Stomach (tissue), 9 donors: ENCODE measurements around the gene SIK3. TPM values are rescaled to one million over a fixed set of nuclear protein-coding genes. Genes with fewer than 3 reads are reported as not detected.
"Not testable (repeated sequence)": the region's sequence is repeated elsewhere in the genome, so short reads cannot be mapped to it uniquely, and the experiment has no call there.

ENCODE experiments used
- DNase-seq, 2 donors: peaks; one replicate each; pipeline versions ENCODE4 v3.0.0 to v3.0.0-alpha.2; 2013 to 2019
- H3K27ac ChIP-seq, 5 donors: fragments of 200-600 bp in 4 of 5; sonication (generic) in 4 of 5; one replicate each; pipeline ENCODE4 v1.5.1; 2013 to 2019; ENCODE audit warnings: mild to moderate bottlenecking in 1 of 5, moderate library complexity in 1 of 5
- H3K27me3 ChIP-seq, 3 donors: fragments of 200-600 bp; sonication (generic); one replicate each; pipeline ENCODE4 v1.5.1; 2017 to 2019; ENCODE audit warnings: mixed run types in 1 of 3
- H3K36me3 ChIP-seq, 4 donors: fragments of 200-600 bp; sonication (generic); 1 replicate in 3 of 4; 2 replicates in 1 of 4; pipeline ENCODE4 v1.5.1; 2016 to 2019
- H3K4me1 ChIP-seq, 4 donors: fragments of 200-600 bp; sonication (generic); one replicate each; pipeline ENCODE4 v1.5.1; 2016 to 2019
- H3K4me3 ChIP-seq, 4 donors: fragments of 200-600 bp; sonication (generic) in 3 of 4; one replicate each; pipeline ENCODE4 v1.5.1; 2016 to 2019; ENCODE audit warnings: mild to moderate bottlenecking in 1 of 4
- H3K9me3 ChIP-seq, 4 donors: fragments of 200-600 bp; sonication (generic); one replicate each; pipeline ENCODE4 v1.5.1; 2016 to 2019
- CTCF ChIP-seq, 7 experiments: fragments of 450-650 bp in 4 of 7; fragments of 200-600 bp in 3 of 7; sonication (generic) in 3 of 7; IDR thresholded peaks; one replicate each; pipeline ENCODE4 v1.5.1; 2016 to 2019; ENCODE audit warnings: antibody characterized with exemption in 7 of 7, control low read depth in 2 of 7, mild to moderate bottlenecking in 1 of 7
- EP300 ChIP-seq: sonication (generic); formaldehyde crosslinking; IDR thresholded peaks from one replicate; pipeline ENCODE4 v1.6.1; 2017; ENCODE audit warnings: antibody characterized with exemption
- POLR2A ChIP-seq, 4 donors: fragments of 450-650 bp; IDR thresholded peaks; one replicate each; pipeline ENCODE4 v1.6.1; 2016; ENCODE audit warnings: antibody characterized with exemption in 4 of 4, control low read depth in 2 of 4, mild to moderate bottlenecking in 1 of 4, moderate library complexity in 1 of 4
- POLR2AphosphoS5 ChIP-seq, 3 donors: sonication (generic); formaldehyde crosslinking; IDR thresholded peaks; one replicate each; pipeline ENCODE4 v1.6.1; 2016; ENCODE audit warnings: antibody characterized with exemption in 3 of 3
- WGBS, 5 donors: extraction: QIAGEN DNeasy Blood & Tissue Kit in 3 of 5; methylation state at CpG; one replicate each; pipeline versions ENCODE4 v1.1.5 to v1.1.7; 2013 to 2018; 5-methylcytosine and 5-hydroxymethylcytosine counted together
- intact Hi-C: fragments of 100-400 bp; cut with DNase I; formaldehyde crosslinking; loops from one replicate; pipeline ENCODE4 v1.15.1; 2023; ENCODE audit warnings: low total_unique reads
- polyA plus RNA-seq, 3 donors: library from polyadenylated mRNA; stranded (reverse); fragments of 200-250 nt; gene quantifications; one replicate each; pipeline ENCODE4 v1.2.3, GENCODE V29; 2013
- total RNA-seq, 5 donors: library from RNA; depleted of rRNA; stranded (reverse); fragments of >200 nt; gene quantifications; one replicate each; pipeline versions ENCODE4 v1.1.0 to v1.2.3, GENCODE V29; 2014 to 2016
- donor health status: healthy with polysubstance abuse.
- donor health status: Bipolar disorder and iron deficiency.
- donor health status: healthy.

The SIK3 gene
- total and polyA plus RNA-seq, 8 donors = 6.5 to 97.8 (median 23.7) TPM

GRCh38 chr11:117126223-117126965, 28.2 kb upstream of the SIK3 start:
- Histone ChIP-seq H3K36me3 (no peaks in the 10 kb centered on the region), H3K4me3 (no peak overlapping the region), H3K27ac (no peak overlapping the region), H3K9me3 (no peaks in the 10 kb centered on the region), H3K4me1 (no peaks in the 10 kb centered on the region), H3K27me3 (no peaks in the 10 kb centered on the region)
- no peak for DNase-seq
- WGBS, 5 donors = 71 to 85% (median 82%) methylated on average over 7 of the region's 7 CpGs
- intact Hi-C loops = no loop called here
- TF ChIP-seq EP300 = no peak
- no peak for TF ChIP-seq POLR2AphosphoS5 (IDR thresholded peaks at IDR 0.05)
- no peak for TF ChIP-seq CTCF (IDR thresholded peaks at IDR 0.05)
- TF ChIP-seq POLR2A (IDR thresholded peaks at IDR 0.05) = no peak

DNA sequence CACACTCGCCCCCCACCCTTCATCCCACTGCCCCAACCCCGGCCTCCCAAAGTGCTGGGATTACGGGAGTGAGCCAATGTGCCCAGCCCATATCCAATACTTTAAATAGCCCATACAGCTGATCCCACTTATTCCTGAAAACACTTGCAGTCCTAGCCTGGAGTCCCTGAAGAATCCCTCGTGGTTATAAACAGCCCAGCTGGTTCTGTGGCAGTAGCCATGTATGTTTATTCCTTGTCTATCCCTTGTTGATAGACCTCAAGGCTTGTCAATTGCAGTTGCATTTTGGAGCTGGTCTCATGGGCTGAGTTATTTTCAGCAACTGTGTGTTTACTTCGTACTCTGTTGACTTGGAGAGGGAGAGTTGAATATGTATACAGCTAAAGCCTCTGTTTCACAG, 24.3 kb upstream of the SIK3 start:
- no peak overlapping the region for H3K4me3 ChIP-seq
- intact Hi-C loops = no loop called here
- no peaks in the 10 kb centered on the region for H3K27me3 ChIP-seq
- H3K27ac ChIP-seq = no peak overlapping the region
- no peaks in the 10 kb centered on the region for H3K9me3 ChIP-seq
- TF ChIP-seq POLR2A (IDR thresholded peaks at IDR 0.05) (no peak), POLR2AphosphoS5 (IDR thresholded peaks at IDR 0.05) (no peak), CTCF (IDR thresholded peaks at IDR 0.05) (no peak), EP300 (no peak)
- DNase-seq = no peak
- 62 to 79% (median 72%) methylated on average over 5 of the region's 5 CpGs for WGBS, 5 donors
- no peaks in the 10 kb centered on the region for H3K36me3 ChIP-seq
- H3K4me1 ChIP-seq = no peaks in the 10 kb centered on the region

GRCh38 chr11:117121176-117121575, 22.9 kb upstream of the SIK3 start:
- Histone ChIP-seq H3K4me1 (no peaks in the 10 kb centered on the region), H3K27me3 (no peaks in the 10 kb centered on the region), H3K36me3 (no peaks in the 10 kb centered on the region), H3K4me3 (no peak overlapping the region), H3K9me3 (no peaks in the 10 kb centered on the region), H3K27ac (no peak overlapping the region)
- DNase-seq = no peak
- intact Hi-C loops = no loop called here
- TF ChIP-seq POLR2A (IDR thresholded peaks at IDR 0.05) (no peak), EP300 (no peak), CTCF (IDR thresholded peaks at IDR 0.05) (no peak), POLR2AphosphoS5 (IDR thresholded peaks at IDR 0.05) (no peak)

- Histone ChIP-seq H3K27ac (no peak overlapping the region), H3K36me3 (no peaks in the 10 kb centered on the region), H3K4me1 (no peaks in the 10 kb centered on the region), H3K9me3 (no peaks in the 10 kb centered on the region), H3K27me3 (no peaks in the 10 kb centered on the region), H3K4me3 (no peak overlapping the region)
- intact Hi-C loops = no loop called here
- DNase-seq = no peak
- TF ChIP-seq EP300 (no peak), POLR2AphosphoS5 (IDR thresholded peaks at IDR 0.05) (no peak), POLR2A (IDR thresholded peaks at IDR 0.05) (no peak), CTCF (IDR thresholded peaks at IDR 0.05) (no peak)
Measured at GRCh38 chr11:117117681-117118080, 19.5 kb upstream of the SIK3 start.

- H3K4me1 ChIP-seq, H3K4me3 ChIP-seq, intact Hi-C loops, H3K27ac ChIP-seq, DNase-seq, H3K36me3 ChIP-seq, H3K27me3 ChIP-seq, H3K9me3 ChIP-seq: not testable (repeated sequence)
- 59 to 93% (median 74%) methylated on average over 1 of the region's 1 CpG for WGBS, 5 donors
Measured at GRCh38 chr11:117112939-117113338, 14.7 kb upstream of the SIK3 start.

- H3K27ac ChIP-seq, intact Hi-C loops, H3K4me3 ChIP-seq, DNase-seq, H3K4me1 ChIP-seq, H3K36me3 ChIP-seq, H3K27me3 ChIP-seq, H3K9me3 ChIP-seq: not testable (repeated sequence)
- WGBS, 5 donors = 68 to 78% (median 70%) methylated on average over 3 of the region's 3 CpGs
Measured at GRCh38 chr11:117112497-117112896, 14.3 kb upstream of the SIK3 start.
